ENCODE results near the gene CD22. TPM values are rescaled to one million over a fixed set of nuclear protein-coding genes. Genes with fewer than 3 reads are reported as not detected.

The CD22 gene
- total RNA-seq, 1 experiment from 2014 or later, result not detected

DNA sequence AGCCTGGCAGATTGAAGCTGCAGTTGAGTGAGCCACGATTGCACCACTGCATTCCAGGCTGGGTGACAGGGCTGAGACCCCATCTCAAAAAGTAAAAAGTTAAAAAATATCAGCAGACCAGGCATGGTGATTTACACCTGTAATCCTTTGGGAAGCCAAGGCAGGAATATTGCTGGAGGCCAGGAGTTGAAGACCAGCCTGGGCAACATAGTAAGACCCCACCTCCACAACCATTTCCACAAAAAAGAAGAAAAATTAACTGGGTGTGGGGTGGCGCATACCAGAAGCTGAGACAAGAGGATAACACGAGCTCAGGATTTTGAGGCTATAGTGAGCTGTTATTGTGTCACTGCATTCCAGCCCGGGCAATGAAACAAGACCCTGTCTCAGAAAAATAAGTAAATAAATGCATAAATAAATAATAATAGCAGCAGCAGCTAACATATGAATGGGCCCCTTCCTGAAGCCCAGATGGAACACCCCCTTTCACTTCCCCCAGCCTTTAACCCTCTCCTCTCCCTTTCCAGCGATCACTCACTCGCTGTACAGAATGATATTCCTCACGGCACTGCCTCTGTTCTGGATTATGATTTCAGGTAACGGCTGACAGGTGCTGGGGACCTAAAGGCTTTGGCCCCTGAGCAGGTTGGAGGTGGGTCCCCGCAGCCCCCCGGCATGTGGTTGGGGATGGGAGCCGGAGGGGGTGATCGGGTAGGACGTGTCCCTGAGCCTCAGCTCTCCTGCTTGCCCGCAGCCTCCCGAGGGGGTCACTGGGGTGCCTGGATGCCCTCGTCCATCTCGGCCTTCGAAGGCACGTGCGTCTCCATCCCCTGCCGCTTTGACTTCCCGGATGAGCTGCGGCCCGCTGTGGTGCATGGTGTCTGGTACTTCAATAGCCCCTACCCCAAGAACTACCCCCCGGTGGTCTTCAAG is 33.9 kb upstream of the CD22 start:
- DNase-seq (ENCODE audit: extremely low read depth, low read depth), result no peak

DNA sequence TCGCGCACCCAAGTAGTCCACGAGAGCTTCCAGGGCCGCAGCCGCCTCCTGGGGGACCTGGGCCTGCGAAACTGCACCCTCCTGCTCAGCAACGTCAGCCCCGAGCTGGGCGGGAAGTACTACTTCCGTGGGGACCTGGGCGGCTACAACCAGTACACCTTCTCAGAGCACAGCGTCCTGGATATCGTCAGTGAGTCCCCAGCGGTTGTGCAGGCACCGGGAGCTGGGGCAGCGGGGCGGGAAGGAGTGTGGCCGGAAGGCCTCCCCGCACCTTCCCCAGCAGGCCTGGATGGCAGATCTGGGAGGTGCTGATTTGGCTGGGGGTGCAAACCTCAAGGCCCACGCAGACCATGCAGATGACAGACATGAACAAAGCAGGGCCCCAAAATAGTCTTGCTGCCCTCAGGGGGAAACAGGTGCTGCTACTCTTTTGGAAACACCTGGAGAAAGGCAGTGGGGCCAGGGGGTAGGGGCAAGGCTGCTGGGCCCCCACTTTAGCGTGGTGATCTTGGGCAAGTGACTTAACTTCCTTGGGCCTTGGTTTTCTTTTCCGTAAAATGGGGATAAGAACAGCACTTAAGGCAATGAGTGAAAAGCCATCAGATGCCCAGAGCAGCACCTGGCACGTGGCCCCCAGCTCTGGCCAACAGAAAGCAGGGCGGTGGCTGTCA is 33.1 kb upstream of the CD22 start:
- no peak for DNase-seq (ENCODE audit: extremely low read depth, low read depth)

DNA sequence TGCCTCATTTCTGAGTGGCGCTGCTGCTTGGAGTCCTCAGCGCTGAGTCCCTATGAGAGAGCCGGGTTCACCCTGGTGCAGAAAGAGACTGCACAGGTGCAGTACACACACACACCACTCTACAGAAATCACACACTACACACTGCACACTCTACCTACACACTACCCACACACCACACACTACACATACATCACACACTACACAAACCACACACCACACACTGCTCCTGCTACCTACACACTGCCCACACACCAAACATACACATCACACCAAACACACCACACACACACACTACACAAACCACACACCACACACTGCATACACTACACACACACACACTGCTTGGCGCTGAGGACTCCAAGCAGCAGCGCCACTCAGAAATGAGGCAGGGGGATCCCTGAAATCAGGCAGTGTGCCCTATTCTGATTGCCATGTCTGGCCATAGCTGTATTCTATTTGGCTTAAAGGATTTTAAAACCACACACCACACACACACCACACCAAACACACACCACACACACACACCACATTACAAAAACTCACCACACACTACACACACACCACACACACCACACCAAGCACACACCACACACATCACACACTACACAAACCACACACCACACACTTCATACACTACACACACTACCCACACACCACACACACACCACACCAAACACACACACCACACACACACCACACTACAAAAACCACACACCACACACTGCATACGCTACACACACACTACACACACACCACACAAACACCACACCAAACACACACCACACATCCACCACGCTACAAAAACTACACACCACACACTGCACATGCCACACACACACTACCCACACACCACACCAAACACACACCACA is 32.1 kb upstream of the CD22 start:
- no peak for DNase-seq (ENCODE audit: extremely low read depth, low read depth)

DNA sequence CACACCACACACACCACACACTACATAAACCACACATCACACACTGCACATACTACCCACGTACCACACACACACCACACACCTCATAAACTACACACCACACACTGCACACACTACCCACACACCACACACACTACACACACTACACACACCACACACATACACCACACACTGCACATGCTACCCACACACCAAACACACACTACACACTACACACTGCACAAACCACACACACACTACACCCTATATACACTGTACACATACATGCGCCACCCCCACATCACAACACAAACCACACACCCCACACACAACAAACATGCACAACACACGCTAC is 31.5 kb upstream of the CD22 start:
- DNase-seq (ENCODE audit: extremely low read depth, low read depth), result no peak

DNA sequence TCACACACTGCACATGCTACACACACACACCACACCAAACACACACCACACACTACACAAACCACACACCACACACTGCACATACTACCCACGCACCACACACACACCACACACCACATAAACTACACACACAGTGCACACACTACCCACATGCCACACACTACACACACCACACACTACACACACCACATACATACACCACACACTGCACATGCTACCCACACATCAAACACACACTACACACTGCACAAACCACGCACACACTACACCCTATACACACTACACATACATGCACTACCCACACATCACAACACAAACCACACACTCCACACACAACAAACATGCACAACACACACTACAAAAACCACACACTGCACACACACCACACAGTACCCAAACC is 31.1 kb upstream of the CD22 start:
- DNase-seq (ENCODE audit: extremely low read depth, low read depth), result no peak

DNA sequence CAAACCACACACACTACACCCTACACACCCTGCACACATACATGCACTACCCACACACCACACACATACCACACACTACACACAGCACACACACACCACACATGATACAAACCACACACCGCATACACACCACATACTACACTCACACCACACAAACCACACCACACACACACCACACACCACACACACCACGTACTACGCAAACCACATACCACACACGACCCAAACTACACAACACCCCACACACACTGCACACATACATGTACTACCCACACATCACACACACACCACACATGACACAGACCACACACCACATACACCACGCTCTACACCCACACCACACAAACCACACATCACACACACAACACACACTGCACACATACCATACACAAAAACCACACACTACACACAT is 30.4 kb upstream of the CD22 start:
- no peak for DNase-seq (ENCODE audit: extremely low read depth, low read depth)

DNA sequence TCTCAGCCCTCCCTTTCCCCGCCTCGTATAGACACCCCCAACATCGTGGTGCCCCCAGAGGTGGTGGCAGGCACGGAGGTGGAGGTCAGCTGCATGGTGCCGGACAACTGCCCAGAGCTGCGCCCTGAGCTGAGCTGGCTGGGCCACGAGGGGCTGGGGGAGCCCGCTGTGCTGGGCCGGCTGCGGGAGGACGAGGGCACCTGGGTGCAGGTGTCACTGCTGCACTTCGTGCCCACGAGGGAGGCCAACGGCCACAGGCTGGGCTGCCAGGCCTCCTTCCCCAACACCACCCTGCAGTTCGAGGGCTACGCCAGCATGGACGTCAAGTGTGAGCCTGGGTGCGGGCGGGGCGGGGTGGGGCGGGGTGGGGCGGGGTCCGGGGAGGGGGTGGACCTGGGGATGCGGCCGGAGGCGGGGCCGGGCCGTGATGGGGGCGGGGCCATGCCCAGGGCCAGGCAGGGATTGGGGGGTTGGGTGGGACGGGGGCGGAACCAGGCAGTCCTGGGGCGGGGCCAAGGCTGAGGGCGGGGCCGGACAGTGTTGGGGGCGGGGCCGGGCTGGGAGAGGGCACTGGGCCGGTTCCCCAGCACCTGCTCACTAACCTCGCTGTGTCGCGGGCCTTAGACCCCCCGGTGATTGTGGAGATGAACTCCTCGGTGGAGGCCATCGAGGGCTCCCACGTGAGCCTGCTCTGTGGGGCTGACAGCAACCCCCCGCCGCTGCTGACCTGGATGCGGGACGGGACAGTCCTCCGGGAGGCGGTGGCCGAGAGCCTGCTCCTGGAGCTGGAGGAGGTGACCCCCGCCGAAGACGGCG is 29.3 kb upstream of the CD22 start:
- no peak for DNase-seq (ENCODE audit: extremely low read depth, low read depth)

DNA sequence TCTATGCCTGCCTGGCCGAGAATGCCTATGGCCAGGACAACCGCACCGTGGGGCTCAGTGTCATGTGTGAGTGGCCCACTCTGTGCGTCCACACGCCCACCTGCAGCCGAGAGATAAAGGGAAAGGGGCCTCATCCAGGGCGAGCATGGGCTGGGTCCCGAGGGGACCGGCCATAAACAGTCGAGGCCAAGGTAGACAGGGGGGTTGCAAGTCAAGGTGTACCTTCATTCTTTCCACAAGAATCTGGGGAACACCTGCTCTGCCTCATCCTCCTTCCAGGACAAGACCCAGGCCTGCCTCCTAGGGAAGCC is 28.7 kb upstream of the CD22 start:
- DNase-seq (ENCODE audit: extremely low read depth, low read depth), result no peak

DNA sequence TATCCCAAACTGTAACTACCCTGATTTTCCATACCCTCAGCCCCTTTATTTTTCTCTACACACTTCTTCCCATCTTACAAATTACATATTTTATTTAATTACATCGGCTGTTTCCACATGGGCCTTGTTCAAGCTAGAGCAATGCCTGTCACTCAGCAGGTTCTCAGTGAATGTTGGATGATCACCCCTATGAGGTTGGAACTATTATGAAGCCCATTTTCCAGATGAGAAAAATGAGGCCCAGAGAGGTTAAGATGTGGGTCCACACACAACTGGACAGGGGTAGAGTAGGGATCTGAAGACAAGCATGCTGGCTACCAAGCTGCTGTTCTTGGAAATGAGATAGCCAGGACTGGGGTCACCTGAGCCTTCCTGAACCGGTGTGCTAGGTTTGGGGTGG is 27.0 kb upstream of the CD22 start:
- no peak for DNase-seq (ENCODE audit: extremely low read depth, low read depth)

DNA sequence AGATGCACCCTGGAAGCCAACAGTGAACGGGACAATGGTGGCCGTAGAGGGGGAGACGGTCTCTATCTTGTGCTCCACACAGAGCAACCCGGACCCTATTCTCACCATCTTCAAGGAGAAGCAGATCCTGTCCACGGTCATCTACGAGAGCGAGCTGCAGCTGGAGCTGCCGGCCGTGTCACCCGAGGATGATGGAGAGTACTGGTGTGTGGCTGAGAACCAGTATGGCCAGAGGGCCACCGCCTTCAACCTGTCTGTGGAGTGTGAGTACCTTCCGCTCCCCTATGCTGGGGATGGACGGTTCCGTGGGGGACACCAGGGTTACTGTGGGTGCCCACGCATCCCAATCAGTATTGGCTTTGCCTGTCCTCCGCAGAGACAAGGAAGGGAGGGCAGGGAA is 26.5 kb upstream of the CD22 start:
- no peak for DNase-seq (ENCODE audit: extremely low read depth, low read depth)

DNA sequence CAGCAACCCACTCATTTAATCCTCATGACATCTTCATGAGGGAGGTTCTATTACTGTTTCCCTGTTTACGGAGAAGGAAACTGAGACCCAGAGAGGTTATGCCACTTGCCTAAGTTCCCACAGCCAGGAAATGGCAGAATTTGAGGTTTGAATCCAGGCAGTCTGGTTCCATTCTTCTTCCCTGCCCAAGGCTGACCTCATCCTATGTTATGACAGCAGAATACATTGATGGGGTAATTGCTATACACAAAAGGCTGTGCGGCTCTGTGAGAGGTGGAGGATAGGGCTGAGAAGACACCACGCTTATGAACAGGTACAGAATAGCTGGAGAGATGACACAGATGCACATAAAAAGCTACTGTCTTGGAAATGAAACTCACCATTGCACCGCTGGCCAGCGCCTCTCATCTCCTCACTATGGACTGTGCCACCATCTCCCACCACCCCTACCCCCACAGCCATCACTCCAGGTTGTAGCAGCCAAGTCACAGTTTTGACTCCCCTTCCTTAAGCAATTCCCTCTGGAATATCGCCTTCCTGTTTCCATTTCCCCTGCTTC is 25.6 kb upstream of the CD22 start:
- DNase-seq (ENCODE audit: extremely low read depth, low read depth), result no peak

DNA sequence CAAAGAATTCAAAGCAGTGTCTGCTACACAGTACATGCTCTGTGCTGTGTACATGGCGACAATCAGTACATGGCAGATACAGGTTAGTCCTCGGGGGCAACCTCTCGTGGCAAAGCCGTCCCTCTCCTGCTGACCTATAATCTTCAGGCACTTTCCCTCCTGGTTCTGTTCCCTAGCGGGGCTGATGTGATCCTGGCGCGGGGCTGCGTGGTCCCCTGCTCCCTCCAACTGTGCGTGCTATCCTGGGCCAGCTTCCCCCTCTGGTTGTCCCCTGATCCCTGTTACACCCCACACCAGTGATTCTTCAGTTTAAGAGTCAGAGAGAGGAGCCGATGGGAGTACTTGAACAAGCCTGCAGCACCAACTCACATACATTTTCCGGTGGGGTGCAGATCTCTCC is 25.0 kb upstream of the CD22 start:
- no peak for DNase-seq (ENCODE audit: extremely low read depth, low read depth)

DNA sequence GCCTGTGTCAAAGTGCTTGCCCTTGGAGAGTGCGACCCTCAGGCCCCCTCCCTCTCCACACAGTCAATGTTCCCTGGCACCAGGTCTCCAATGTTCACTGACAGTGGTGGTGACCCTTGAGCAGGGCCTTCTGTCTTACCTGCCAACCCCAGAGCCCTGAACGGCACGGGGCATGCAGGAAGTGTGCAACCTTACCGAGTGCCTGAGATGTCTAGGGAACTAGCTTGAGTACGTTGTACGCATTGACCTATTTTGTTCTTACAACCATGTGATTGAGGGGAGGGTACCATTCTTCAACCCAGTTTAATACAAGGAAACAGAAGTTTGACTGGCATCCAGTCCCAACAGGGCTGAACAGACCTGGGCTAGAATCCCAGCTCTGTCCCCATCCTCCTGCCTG is 23.8 kb upstream of the CD22 start:
- DNase-seq (ENCODE audit: extremely low read depth, low read depth), result no peak

DNA sequence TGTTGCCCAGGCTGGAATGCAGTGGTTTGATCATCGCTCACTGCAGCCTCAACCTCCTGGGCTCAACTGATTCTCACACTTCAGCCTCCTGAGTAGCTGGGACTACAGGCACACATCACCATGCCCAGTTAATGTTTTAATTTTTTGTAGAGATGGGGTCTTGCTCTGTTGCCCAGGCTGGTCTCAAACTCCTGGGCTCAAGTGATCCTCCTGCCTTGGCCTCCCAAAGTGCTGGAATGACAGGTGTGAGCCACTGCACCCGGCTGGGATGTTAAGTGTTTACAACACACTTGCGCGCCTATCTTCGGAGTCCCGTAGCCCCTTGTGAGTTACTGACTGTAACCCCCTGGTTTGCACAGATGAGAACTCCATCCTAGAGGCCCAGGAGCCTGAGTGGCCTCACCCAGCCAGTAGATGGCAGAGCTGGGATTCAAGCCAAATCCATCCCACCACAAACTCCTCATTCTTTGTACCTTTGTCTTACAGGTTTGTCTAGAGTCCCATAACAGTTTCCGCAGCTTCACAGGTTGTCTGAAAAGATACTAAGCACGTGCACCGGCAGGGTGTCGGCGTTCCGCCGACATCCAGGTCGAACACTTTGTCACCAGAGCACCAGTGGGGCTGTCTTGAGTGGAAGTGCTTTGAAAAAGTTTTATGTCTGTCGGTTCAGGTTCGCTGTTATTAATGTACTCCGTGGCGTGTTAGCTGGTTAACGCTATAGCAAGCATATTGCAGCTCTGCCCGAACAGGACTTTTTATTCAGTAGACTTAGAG is 22.3 kb upstream of the CD22 start:
- no peak for DNase-seq (ENCODE audit: extremely low read depth, low read depth)

DNA sequence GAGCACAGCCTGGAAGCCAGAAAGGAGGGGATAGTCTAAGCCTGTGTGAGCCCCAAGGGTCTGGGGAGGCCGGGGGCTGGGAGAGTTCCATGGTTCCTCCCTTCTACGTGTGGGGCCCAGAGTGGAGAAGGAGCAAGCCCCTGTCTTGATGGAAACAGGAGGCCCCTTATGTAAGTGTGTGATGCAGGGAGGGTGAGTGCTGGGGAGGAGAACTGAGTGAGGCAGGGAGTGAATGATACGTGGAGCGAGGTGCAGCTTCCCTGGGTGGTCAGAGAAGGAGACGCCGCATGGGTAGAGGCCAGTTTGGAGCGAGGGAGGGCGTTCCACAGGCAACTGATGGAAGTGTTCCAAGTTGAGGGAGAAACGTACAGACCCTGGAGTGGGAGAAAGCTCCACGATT is 21.1 kb upstream of the CD22 start:
- no peak for DNase-seq (ENCODE audit: extremely low read depth, low read depth)

DNA sequence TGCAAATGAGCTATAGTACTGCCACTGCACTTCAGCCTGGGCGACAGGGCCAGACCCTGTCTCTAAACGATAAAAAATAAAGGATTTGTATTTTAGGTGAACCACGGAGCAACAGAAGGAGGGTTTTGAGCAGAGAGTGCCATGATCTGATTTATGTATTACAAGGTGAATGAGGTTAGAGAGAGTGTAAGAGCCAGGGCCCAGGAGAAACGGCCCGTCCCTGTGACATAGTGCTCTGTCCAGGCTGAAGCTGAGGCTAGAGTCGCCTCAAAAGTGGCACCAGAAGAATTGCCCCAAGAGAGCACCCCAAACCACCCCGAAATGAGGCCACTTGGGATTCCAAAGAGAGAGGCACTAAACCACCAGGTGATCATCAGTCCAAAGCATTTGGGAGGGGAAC is 20.1 kb upstream of the CD22 start:
- no peak for DNase-seq (ENCODE audit: extremely low read depth, low read depth)

DNA sequence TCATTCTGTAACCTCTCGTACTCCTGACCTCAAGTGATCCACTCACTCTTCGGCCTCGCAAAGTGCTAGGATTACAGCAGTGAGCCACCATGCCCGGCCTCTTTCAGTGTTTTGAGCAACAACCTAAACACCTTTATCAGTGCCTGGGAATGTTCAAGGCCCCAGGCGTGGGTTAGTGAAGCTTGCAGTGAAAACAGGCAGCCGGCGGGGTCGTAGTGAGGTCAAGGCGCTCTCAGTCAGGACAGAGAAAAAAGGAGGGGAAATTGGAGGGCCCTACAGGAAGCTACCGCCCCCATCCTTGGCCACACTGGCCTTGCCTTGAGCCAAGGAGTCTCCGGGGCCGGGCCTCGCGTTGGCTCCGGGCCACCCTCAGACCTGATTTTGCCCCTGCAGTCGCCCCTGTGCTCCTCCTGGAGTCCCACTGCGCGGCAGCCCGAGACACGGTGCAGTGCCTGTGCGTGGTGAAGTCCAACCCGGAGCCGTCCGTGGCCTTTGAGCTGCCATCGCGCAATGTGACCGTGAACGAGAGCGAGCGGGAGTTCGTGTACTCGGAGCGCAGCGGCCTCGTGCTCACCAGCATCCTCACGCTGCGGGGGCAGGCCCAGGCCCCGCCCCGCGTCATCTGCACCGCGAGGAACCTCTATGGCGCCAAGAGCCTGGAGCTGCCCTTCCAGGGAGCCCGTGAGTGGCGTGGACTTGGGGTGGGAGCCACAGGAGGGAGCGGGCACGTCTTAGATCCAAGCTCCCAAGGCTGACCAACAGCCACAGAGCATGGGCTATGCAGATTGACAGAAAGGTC is 19.3 kb upstream of the CD22 start:
- no peak for DNase-seq (ENCODE audit: extremely low read depth, low read depth)

DNA sequence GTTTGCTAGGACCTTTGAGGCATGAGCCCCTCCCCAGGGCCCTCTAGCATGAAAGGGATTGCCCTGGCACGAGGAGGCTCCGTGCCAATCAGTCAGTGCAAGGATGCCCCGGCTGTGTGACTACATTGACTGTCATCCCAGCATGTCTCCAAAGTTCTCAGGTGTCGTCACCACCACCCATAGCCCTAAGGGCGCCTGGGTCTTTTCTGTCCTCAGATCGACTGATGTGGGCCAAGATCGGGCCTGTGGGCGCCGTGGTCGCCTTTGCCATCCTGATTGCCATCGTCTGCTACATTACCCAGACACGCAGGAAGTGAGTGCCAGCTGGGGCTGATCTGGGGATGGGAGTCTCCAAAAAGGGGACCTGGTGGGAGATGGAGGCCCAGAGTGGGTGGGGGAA is 18.7 kb upstream of the CD22 start:
- DNase-seq (ENCODE audit: extremely low read depth, low read depth), result no peak

All from NCI-H460 (cell line).